GM12873 (cell line): ENCODE measurements around the gene PRCP.

Experiments
- TF ChIP-seq, protein P1 (sequence below): IDR thresholded peaks from 2 replicates; pipeline ENCODE4 v1.5.1; 2012; ENCODE audit warnings: low read depth, mild to moderate bottlenecking, moderate library complexity, low read length, control low read depth; ENCODE audit not compliant: insufficient read depth; ENCODE audit errors: missing control alignments

PRCP gene

DNA sequence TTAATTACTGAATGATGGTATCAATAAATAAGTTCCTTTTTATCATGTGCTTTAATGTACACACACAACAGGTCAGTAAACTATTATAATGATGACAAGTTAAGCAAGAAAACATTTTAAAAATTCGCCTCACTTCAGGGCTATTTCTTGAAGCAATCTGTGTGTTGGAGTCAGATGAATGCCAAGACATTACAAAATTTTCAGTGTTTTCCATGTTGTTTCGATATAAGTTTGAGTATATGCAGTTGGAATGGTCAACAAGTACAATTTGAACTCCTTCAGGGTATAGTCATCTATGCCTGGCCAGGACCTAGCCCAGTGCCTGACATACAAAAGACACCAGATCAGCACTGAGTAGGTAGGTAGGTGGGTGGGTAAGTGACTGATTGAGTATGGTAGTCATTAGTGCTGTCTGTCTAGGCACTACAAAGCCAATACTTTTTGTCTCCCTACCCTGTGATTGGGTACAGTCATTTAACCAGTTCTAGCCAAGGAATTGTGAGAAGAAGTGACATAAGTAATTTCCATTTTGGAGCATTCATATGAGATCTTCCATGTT, 7.5 kb downstream of the PRCP start:
- TF ChIP-seq, protein P1, sequence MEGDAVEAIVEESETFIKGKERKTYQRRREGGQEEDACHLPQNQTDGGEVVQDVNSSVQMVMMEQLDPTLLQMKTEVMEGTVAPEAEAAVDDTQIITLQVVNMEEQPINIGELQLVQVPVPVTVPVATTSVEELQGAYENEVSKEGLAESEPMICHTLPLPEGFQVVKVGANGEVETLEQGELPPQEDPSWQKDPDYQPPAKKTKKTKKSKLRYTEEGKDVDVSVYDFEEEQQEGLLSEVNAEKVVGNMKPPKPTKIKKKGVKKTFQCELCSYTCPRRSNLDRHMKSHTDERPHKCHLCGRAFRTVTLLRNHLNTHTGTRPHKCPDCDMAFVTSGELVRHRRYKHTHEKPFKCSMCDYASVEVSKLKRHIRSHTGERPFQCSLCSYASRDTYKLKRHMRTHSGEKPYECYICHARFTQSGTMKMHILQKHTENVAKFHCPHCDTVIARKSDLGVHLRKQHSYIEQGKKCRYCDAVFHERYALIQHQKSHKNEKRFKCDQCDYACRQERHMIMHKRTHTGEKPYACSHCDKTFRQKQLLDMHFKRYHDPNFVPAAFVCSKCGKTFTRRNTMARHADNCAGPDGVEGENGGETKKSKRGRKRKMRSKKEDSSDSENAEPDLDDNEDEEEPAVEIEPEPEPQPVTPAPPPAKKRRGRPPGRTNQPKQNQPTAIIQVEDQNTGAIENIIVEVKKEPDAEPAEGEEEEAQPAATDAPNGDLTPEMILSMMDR = no peak

DNA sequence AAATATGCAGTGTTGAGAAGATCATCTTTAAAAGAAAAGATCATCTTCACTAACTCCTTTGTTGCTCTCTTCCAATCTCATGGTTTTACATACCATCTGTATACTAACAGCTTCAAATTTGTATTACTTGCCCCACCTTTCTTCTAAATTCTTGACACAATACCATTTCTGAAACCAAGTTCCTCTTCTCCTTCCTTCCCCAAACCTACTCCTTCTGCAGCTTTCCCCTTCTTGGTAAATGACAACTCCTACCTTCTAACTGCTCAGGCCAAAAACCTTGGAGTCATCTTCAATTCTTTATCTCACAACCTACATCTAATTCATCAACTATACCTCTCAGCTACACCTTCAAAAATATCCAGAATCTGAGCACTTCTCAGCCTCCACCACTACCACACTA, 9.3 kb downstream of the PRCP start:
- TF ChIP-seq, protein P1 = no peak

DNA sequence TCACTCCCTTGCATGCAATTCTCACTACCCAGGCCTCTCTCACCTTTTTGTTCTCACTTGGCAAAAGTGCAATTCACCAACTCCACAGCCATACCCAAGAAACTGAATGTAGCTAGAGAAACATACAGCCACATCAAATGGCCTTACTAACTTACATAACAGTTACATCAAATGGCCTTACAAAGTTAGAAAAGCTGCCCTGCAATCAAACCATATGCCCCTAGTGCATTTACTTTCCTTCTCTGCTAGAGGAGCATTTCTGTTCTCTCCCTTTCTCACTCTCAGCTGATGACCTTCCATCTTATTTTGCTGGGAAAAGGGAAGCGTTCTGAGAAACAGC, 10.3 kb downstream of the PRCP start:
- TF ChIP-seq, protein P1 = no peak

DNA sequence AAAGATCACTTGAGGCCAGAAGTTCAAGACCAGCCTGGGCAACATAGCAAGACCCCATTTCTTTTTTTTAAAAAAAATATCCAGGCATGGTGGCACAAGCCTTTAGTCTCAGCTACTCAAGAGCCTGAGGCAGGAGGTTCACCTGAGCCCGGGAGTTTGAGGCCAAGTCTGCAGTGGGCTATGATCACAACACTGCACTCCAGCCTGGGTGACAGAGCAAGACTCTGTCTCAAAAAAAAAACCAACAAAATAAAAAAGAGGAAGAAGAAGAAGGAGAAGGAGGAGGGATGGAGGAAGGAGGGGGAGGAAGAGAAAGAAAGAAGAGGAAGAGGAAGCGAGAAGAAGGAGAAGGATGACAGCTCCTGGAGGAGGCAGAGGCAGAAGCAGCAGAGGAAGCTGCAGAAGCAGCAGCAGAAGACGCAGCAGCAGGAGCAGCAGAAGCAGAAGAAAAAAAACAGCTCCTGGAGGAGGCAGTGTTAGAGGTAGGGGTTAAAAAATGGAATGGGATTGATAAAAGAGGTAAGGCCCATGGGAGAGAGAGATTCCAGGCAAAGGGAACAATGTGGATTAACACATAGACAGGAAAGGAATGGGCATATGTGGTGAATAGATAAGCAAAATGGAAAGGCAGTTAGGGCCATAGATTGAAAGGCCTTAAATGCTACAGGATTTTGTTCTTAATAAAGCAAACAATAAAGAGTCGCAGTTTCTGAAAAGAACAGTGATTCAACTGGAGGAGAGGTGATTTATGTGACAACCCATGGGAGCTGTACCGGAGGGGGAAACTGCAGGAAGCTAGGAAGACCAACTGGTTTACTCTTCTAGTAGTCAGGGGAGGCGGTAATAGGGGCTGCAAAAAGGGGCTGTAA, 10.9 kb downstream of the PRCP start:
- TF ChIP-seq, protein P1 = no peak

DNA sequence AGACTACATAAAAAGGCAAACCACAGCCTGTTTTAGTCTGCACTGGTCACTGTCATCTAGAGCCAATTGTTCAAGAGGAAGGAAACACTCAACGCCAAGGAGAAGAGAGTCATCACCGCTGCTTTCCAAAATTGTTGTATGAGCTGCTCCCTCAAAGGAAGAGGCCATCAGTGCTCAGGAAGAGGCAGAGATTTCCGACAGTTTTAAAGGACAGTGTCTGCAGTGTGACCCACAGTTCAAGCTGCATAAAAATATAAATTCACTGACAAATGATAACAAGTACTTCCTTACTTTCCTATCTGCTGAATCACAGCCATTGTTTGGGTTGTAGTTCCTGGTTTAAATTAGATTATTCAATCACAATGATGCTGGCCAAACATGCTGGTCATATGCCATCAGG, 16.4 kb downstream of the PRCP start:
- TF ChIP-seq, protein P1 = no peak

DNA sequence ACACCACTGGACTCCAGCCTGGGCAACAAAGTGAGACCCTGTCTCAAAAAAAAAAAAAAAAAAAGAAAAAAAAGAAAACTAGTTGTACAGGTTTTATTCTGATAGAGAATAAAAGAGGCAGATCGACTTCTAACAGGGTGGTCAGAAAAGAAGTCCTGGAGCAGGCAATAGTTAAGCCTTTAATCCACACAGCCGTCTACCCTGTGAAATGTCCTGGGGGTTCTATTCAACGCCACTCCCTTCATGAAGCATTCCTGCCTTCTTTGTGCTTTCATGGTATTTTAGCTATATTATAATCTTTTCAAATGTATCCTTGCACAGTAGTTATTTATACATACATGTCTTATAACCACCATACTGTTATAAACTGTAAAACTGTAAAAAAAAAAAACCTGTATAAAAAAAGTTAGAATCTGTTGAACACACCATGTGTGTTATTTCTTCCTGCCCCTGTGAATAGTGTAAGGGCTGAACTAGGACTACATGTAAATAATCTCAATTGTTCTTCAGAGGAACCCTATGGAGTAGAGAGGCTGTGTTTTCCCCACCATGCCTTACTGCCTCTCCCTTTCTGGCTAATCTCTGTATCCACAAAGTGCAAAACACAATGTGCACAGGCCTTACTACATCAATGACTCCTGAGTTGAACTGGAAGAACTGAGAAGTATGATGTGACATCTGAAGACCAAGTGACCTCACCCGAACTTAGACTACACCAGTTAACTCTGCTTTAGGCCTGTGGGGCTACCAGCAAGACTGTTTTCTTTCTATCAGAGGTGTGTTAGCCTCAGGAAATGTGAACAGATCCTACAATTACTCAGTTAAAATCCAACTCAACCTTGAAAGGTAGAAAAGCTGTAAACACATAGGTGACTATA, 25.3 kb downstream of the PRCP start:
- TF ChIP-seq, protein P1 = no peak

DNA sequence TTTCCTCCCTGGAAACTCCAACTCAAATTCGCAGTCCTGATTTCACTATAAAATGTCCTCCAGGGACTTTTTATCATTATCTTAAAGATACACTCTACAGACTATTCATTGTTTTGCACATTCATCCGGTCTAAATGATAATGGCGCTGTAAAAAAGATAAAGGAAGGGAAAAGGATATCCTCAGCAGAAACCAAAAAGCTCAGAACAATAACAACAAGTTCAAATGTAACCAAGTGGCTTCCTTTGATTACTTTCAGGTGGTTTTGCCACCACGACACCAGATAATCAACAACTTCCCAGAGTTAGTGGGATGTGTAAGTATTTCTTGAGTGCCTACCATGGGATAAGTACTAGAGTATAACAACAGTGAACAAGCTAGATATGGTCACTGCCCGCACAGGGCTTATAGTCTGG, 26.3 kb downstream of the PRCP start:
- TF ChIP-seq, protein P1 = no peak
